Measurements from ENCODE around the gene CCL21.
"Not testable (repeated sequence)": the region's sequence is repeated elsewhere in the genome, so short reads cannot be mapped to it uniquely, and the experiment has no call there.

CCL21 gene

GRCh38 chr9:34710023-34710422, at the start of gene CCL21:
Gene CCL21, minus strand, starts transcription at chr9:34710136. Its CDS starts 70 bp downstream, at chr9:34710066.
- DNase-seq = no peak

- DNase-seq = no peak
Observed at GRCh38 chr9:34759432-34760134, 49.6 kb upstream of the CCL21 start.

- not testable (repeated sequence) for DNase-seq
Observed at GRCh38 chr9:34750320-34750719, 40.4 kb upstream of the CCL21 start.

- DNase-seq = no peak
Observed at GRCh38 chr9:34746526-34746925, 36.6 kb upstream of the CCL21 start.

- peak; percentile 5 for DNase-seq
Observed at GRCh38 chr9:34744295-34745221, 34.6 kb upstream of the CCL21 start.

- no peak for DNase-seq
Observed at GRCh38 chr9:34742710-34743109, 32.8 kb upstream of the CCL21 start.

- DNase-seq = no peak
Observed at GRCh38 chr9:34741628-34742027, 31.7 kb upstream of the CCL21 start.

GRCh38 chr9:34740176-34740575, 30.2 kb upstream of the CCL21 start:
- DNase-seq = not testable (repeated sequence)

GRCh38 chr9:34737677-34738260, 27.8 kb upstream of the CCL21 start:
- no peak for DNase-seq

GRCh38 chr9:34734720-34735119, 24.8 kb upstream of the CCL21 start:
- DNase-seq = no peak

GRCh38 chr9:34732886-34733285, 22.9 kb upstream of the CCL21 start:
- DNase-seq = no peak

GRCh38 chr9:34732478-34732877, 22.5 kb upstream of the CCL21 start:
- no peak for DNase-seq

GRCh38 chr9:34723141-34723540, 13.2 kb upstream of the CCL21 start:
- DNase-seq = no peak

- not testable (repeated sequence) for DNase-seq
Observed at GRCh38 chr9:34719769-34720025, 9.8 kb upstream of the CCL21 start.

- no peak for DNase-seq
Observed at GRCh38 chr9:34719021-34719768, 9.3 kb upstream of the CCL21 start.

- DNase-seq = no peak
Observed at GRCh38 chr9:34717996-34718614, 8.2 kb upstream of the CCL21 start.

GRCh38 chr9:34716711-34717110, 6.8 kb upstream of the CCL21 start:
- DNase-seq = no peak

- no peak for DNase-seq
Observed at GRCh38 chr9:34715639-34716215, 5.8 kb upstream of the CCL21 start.

- no peak for DNase-seq
Observed at GRCh38 chr9:34714007-34714406, 4.1 kb upstream of the CCL21 start.

- DNase-seq = no peak
Observed at GRCh38 chr9:34712140-34712539, 2.2 kb upstream of the CCL21 start.

- DNase-seq = no peak
Observed at GRCh38 chr9:34709196-34709978, 549 bp downstream of the CCL21 start.

- no peak for DNase-seq
Observed at GRCh38 chr9:34707130-34707529, 2.8 kb downstream of the CCL21 start.

All from COR-L47 (cell line).